Mucosa of descending colon (tissue), 3 donors: ENCODE measurements around the gene PAFAH1B2. TPM values are rescaled to one million over a fixed set of nuclear protein-coding genes. Genes with fewer than 3 reads are reported as not detected.

Experiments
- ATAC-seq: fragments of 200-7000 bp; cut with Tn5 transposase; one replicate; pipeline ENCODE4 v1.9.1; 2020; ENCODE audit warnings: mild to moderate bottlenecking, moderate library complexity
- DNase-seq, 3 donors: peaks; one replicate each; pipeline ENCODE4 v3.0.0-alpha.2; 2020
- H3K36me3 ChIP-seq: fragments of 200-600 bp; one replicate; pipeline ENCODE4 v1.8.0; 2021; ENCODE audit warnings: low read depth, mild to moderate bottlenecking
- H3K4me1 ChIP-seq: fragments of 200-600 bp; one replicate; pipeline ENCODE4 v1.8.0; 2021; ENCODE audit warnings: low read depth, mild to moderate bottlenecking
- H3K4me3 ChIP-seq: fragments of 200-600 bp; one replicate; pipeline ENCODE4 v1.8.0; 2021; ENCODE audit warnings: mild to moderate bottlenecking
- H3K9me3 ChIP-seq: fragments of 200-600 bp; one replicate; pipeline ENCODE4 v1.8.0; 2021; ENCODE audit warnings: mild to moderate bottlenecking
- CTCF ChIP-seq: fragments of 200-600 bp; IDR thresholded peaks from one replicate; pipeline ENCODE4 v1.8.0; 2022; ENCODE audit warnings: antibody characterized with exemption, mild to moderate bottlenecking
- intact Hi-C, 2 donors: fragments of 100-400 bp; cut with DNase I in 1 of 2; cut with micrococcal nuclease in 1 of 2; formaldehyde crosslinking; loops; one replicate each; pipeline versions ENCODE4 v1.11.0 to v1.11.1; 2022; cut with DNase I, micrococcal nuclease
- total RNA-seq, 3 donors: library from RNA; stranded (reverse); fragmentation: NEBNext Ultra II Directional in 2 of 3; extraction: Animal tissue kit (Norgen Biotek cat#: 25700) in 2 of 3; gene quantifications; one replicate each; pipeline versions ENCODE4 v1.2.1 to v1.2.4, GENCODE V29; 2021 to 2023
- donor health status: DM: no; HTN: no; CAD: no; lungs with moderate emphysema.
- donor health status: DM: no; HTN: no; CAD: no.
- donor health status: DM: no; HTN: yes; CAD: no.

PAFAH1B2 gene
- total RNA-seq, 3 donors from 2014 or later, result 67.9 to 72.7 (median 71.9) TPM

DNA sequence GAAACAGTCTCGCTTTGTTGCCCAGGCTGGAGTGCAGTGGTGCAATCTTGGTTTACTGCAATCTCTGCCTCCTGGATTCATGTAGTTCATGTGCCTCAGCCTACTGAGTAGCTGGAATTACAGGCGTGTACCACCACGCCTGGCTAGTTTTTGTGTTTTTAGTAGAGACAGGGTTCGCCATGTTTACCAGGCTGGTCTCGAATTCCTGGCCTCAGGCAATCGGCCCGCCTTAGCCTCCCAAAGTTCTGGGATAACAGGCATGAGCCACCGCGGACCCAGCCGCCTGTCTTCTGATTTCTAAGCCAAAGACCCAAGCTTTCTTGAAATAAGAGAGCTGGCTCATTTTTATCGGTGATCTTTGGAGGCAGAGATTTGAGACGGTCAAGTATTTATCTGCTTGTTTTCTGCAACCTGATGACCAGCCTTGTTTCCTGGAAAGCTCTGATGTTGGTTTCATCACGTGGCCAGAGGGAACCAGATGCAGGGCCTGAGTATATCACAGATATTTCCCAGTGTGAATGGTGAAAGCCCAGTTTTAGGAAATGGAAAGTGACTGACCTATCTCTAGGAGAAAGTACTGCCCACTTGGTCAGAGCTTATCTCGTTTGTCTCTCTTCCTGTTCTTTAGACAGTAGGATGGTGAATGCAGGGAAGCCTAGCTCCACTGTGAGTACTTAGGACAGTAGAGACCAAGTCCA, 28.8 kb downstream of the PAFAH1B2 start:
- Histone ChIP-seq H3K9me3 (no peaks in the 10 kb centered on the region), H3K4me1 (peaks cover 7% of the 10 kb centered on the region), H3K4me3 (no peak overlapping the region), H3K36me3 (no peaks in the 10 kb centered on the region)
- TF ChIP-seq CTCF, result no peak
- DNase-seq (no peak), ATAC-seq (no peak)
- intact Hi-C loops, result no loop called here

GRCh38 chr11:117175104-117175503, 31.0 kb downstream of the PAFAH1B2 start:
- H3K4me1 ChIP-seq, result peaks cover 20% of the 10 kb centered on the region
- intact Hi-C loops, result no loop called here
- no peak for TF ChIP-seq CTCF
- no peak for DNase-seq
- H3K36me3 ChIP-seq, result no peaks in the 10 kb centered on the region
- ATAC-seq, result no peak
- no peak overlapping the region for H3K4me3 ChIP-seq
- no peaks in the 10 kb centered on the region for H3K9me3 ChIP-seq

- intact Hi-C loops, result no loop called here
- peaks cover 26% of the 10 kb centered on the region for H3K4me1 ChIP-seq
- no peak for TF ChIP-seq CTCF
Measured at GRCh38 chr11:117175781-117176180, 31.7 kb downstream of the PAFAH1B2 start.

GRCh38 chr11:117176186-117176585, 32.1 kb downstream of the PAFAH1B2 start:
- TF ChIP-seq CTCF, result no peak
- Histone ChIP-seq H3K9me3 (no peaks in the 10 kb centered on the region), H3K36me3 (no peaks in the 10 kb centered on the region), H3K4me1 (peaks cover 31% of the 10 kb centered on the region), H3K4me3 (no peak overlapping the region)
- intact Hi-C loops, result no loop called here
- DNase-seq, result peak in 1 of 3 donors; percentile 4
- ATAC-seq, result no peak

More at GRCh38 chr11:117175781-117176180, 31.7 kb downstream of the PAFAH1B2 start:
- Histone ChIP-seq H3K9me3 (no peaks in the 10 kb centered on the region), H3K4me3 (no peak overlapping the region), H3K36me3 (no peaks in the 10 kb centered on the region)
- DNase-seq, result no peak
- no peak for ATAC-seq

- intact Hi-C loops, result no loop called here
- Histone ChIP-seq H3K9me3 (no peaks in the 10 kb centered on the region), H3K4me1 (peaks cover 37% of the 10 kb centered on the region), H3K36me3 (no peaks in the 10 kb centered on the region), H3K4me3 (no peak overlapping the region)
- no peak for TF ChIP-seq CTCF
- ATAC-seq, result peak; percentile 5
- peak in 1 of 3 donors; percentile 22 for DNase-seq
Measured at GRCh38 chr11:117177534-117178209, 33.6 kb downstream of the PAFAH1B2 start.
